Glutamatergic neuron (in vitro differentiated cells): ENCODE measurements around the gene ZBTB7C. TPM values are rescaled to one million over a fixed set of nuclear protein-coding genes. Genes with fewer than 3 reads are reported as not detected.

ENCODE experiments used
- DNase-seq: peaks from one replicate; pipeline ENCODE4 v3.0.0; 2022
- H3K27ac Mint-ChIP-seq: one replicate; pipeline ENCODE4 v1.8.0; 2020; ENCODE audit warnings: mild to moderate bottlenecking, mixed read lengths, inconsistent platforms; ENCODE audit not compliant: unreplicated experiment
- H3K27me3 Mint-ChIP-seq: one replicate; pipeline ENCODE4 v1.8.0; 2020; ENCODE audit warnings: mild to moderate bottlenecking, moderate library complexity, mixed read lengths, inconsistent platforms; ENCODE audit not compliant: unreplicated experiment
- H3K36me3 Mint-ChIP-seq: one replicate; pipeline ENCODE4 v1.8.0; 2020; ENCODE audit warnings: mild to moderate bottlenecking, mixed read lengths, inconsistent platforms; ENCODE audit not compliant: unreplicated experiment
- H3K4me1 Mint-ChIP-seq: one replicate; pipeline ENCODE4 v1.8.0; 2020; ENCODE audit warnings: mild to moderate bottlenecking, low read depth, mixed read lengths, inconsistent platforms; ENCODE audit not compliant: unreplicated experiment
- H3K4me3 Mint-ChIP-seq: one replicate; pipeline ENCODE4 v1.8.0; 2020; ENCODE audit warnings: mild to moderate bottlenecking, mixed read lengths, inconsistent platforms; ENCODE audit not compliant: unreplicated experiment
- H3K9me3 Mint-ChIP-seq: one replicate; pipeline ENCODE4 v1.8.0; 2020; ENCODE audit warnings: mild to moderate bottlenecking, moderate library complexity, mixed read lengths, inconsistent platforms; ENCODE audit not compliant: unreplicated experiment
- CTCF ChIP-seq: fragments of 200-600 bp; sonication (generic); IDR thresholded peaks from one replicate; pipeline ENCODE4 v1.5.0; 2021; ENCODE audit not compliant: partially characterized antibody, unreplicated experiment
- total RNA-seq: library from RNA; stranded (reverse); fragmentation: NEBNext Ultra II Directional; extraction: Animal tissue kit (Norgen Biotek cat#: 25700); gene quantifications from one replicate; pipeline ENCODE4 v1.2.1, GENCODE V29; 2021; ENCODE audit not compliant: unreplicated experiment

ZBTB7C gene
- total RNA-seq, 1 donor from 2014 or later, result 10.6 TPM

- no peak for TF ChIP-seq CTCF
- Mint-ChIP-seq H3K4me3 (no peak overlapping the region), H3K4me1 (peaks cover 7% of the 10 kb centered on the region), H3K27me3 (peaks cover 7% of the 10 kb centered on the region), H3K36me3 (peaks cover 6% of the 10 kb centered on the region), H3K9me3 (peaks cover 2% of the 10 kb centered on the region), H3K27ac (no peak overlapping the region)
- DNase-seq, result no peak
Measured at GRCh38 chr18:48194591-48195181, 214.5 kb downstream of the ZBTB7C start.

- no peak for DNase-seq
- H3K4me1 Mint-ChIP-seq, result peaks cover 5% of the 10 kb centered on the region
- TF ChIP-seq CTCF, result no peak
- peaks cover 6% of the 10 kb centered on the region for H3K36me3 Mint-ChIP-seq
- peaks cover 2% of the 10 kb centered on the region for H3K9me3 Mint-ChIP-seq
- peaks cover 7% of the 10 kb centered on the region for H3K27me3 Mint-ChIP-seq
- H3K27ac Mint-ChIP-seq, result no peak overlapping the region
- H3K4me3 Mint-ChIP-seq, result no peak overlapping the region
Measured at GRCh38 chr18:48193521-48194492, 215.4 kb downstream of the ZBTB7C start.

GRCh38 chr18:48192542-48192941 lies 216.6 kb downstream of the ZBTB7C start:
- H3K36me3 Mint-ChIP-seq, result peaks cover 6% of the 10 kb centered on the region
- no peak overlapping the region for H3K27ac Mint-ChIP-seq
- peaks cover 2% of the 10 kb centered on the region for H3K9me3 Mint-ChIP-seq
- peaks cover 7% of the 10 kb centered on the region for H3K27me3 Mint-ChIP-seq
- DNase-seq, result no peak
- no peak overlapping the region for H3K4me3 Mint-ChIP-seq
- H3K4me1 Mint-ChIP-seq, result peaks cover 2% of the 10 kb centered on the region
- no peak for TF ChIP-seq CTCF

GRCh38 chr18:48191494-48191893 lies 217.7 kb downstream of the ZBTB7C start:
- no peak overlapping the region for H3K27ac Mint-ChIP-seq
- H3K27me3 Mint-ChIP-seq, result peaks cover 7% of the 10 kb centered on the region
- H3K4me1 Mint-ChIP-seq, result peaks cover 8% of the 10 kb centered on the region
- H3K36me3 Mint-ChIP-seq, result peaks cover 6% of the 10 kb centered on the region
- peaks cover 2% of the 10 kb centered on the region for H3K9me3 Mint-ChIP-seq
- H3K4me3 Mint-ChIP-seq, result no peak overlapping the region
- no peak for DNase-seq
- TF ChIP-seq CTCF, result no peak

GRCh38 chr18:48190994-48191393 lies 218.2 kb downstream of the ZBTB7C start:
- H3K4me1 Mint-ChIP-seq, result peaks cover 13% of the 10 kb centered on the region
- peaks cover 6% of the 10 kb centered on the region for H3K36me3 Mint-ChIP-seq

More at GRCh38 chr18:48190994-48191393, 218.2 kb downstream of the ZBTB7C start:
- Mint-ChIP-seq H3K27ac (no peak overlapping the region), H3K4me3 (no peak overlapping the region), H3K9me3 (peaks cover 2% of the 10 kb centered on the region), H3K27me3 (peaks cover 7% of the 10 kb centered on the region)
- TF ChIP-seq CTCF, result no peak
- DNase-seq, result no peak
